B cell (primary cell): ENCODE results near the gene KIRREL3.

Experiments used
- EZH2 ChIP-seq: IDR thresholded peaks from 2 replicates; pipeline ENCODE4 v1.6.1; 2012; ENCODE audit warnings: borderline replicate concordance, low read depth, mild to moderate bottlenecking, moderate library complexity, low read length; ENCODE audit not compliant: insufficient read depth, poor library complexity, severe bottlenecking
- TF ChIP-seq, protein P1 (sequence below): fragments of 200-600 bp; IDR thresholded peaks from one replicate; pipeline ENCODE4 v1.8.0; 2022; ENCODE audit warnings: antibody characterized with exemption, mild to moderate bottlenecking

DNA sequence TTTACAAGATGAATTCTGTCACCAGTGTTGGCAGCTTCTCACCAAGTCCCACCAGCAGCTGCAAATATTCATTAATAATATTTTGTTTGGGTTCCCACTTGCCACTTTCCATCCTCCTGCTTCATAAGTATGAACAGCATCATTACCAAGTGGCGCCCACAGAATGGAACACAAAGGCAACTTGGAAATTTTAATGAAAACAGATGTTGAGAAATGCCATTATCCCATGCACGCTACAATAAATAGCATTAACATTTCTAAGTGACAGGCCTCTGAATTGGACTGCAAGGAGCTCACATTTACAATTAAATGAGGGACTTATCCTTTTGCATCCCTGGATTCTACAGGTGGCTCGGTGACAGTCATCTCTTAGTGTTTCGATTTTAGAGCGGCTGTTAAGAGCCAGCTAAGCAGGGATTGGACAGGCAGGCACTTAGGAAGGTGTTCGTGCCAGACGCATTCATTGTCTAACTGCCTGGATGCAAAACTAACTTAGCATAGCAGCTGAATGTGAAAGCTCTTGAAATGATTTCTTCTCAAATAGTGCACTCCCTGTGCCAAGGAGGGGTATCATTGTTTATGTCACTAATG is 170.3 kb downstream of the KIRREL3 start:
- TF ChIP-seq, protein P1, sequence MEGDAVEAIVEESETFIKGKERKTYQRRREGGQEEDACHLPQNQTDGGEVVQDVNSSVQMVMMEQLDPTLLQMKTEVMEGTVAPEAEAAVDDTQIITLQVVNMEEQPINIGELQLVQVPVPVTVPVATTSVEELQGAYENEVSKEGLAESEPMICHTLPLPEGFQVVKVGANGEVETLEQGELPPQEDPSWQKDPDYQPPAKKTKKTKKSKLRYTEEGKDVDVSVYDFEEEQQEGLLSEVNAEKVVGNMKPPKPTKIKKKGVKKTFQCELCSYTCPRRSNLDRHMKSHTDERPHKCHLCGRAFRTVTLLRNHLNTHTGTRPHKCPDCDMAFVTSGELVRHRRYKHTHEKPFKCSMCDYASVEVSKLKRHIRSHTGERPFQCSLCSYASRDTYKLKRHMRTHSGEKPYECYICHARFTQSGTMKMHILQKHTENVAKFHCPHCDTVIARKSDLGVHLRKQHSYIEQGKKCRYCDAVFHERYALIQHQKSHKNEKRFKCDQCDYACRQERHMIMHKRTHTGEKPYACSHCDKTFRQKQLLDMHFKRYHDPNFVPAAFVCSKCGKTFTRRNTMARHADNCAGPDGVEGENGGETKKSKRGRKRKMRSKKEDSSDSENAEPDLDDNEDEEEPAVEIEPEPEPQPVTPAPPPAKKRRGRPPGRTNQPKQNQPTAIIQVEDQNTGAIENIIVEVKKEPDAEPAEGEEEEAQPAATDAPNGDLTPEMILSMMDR = no peak
- TF ChIP-seq EZH2 = no peak
